ENCODE results near the gene SKAP2.

The SKAP2 gene

DNA sequence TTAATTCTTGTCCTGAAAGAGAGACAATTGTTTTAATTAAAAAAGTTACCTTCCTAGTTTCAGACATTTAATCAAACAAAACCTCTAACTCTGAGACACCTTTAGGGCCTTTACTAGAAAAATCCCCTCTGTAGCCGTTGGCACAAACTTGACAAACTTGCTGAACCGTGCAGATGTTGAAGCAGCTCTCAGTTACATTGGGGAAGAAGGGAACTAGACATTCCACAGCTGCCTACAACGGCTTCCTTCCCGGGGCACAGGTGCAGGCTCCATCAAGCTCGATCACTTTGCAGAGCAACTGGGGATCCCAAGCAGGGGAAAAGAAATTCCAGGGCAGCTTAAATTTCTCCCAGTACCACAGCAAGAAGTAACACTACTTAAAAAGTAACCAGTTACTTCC, 141.3 kb downstream of the SKAP2 start:
- Histone ChIP-seq H3K4me3 (replicated peaks; ENCODE audit: low read depth, low read length) (no peak overlapping the region), H3K27me3 (replicated peaks; ENCODE audit: control insufficient read depth, insufficient read depth, low read length) (no peaks in the 10 kb centered on the region), H3K36me3 (ENCODE audit: control insufficient read depth, insufficient read depth, low read length) (no peaks in the 10 kb centered on the region; the same call in 1 of the 2 replicates)
- TF ChIP-seq, protein P1, sequence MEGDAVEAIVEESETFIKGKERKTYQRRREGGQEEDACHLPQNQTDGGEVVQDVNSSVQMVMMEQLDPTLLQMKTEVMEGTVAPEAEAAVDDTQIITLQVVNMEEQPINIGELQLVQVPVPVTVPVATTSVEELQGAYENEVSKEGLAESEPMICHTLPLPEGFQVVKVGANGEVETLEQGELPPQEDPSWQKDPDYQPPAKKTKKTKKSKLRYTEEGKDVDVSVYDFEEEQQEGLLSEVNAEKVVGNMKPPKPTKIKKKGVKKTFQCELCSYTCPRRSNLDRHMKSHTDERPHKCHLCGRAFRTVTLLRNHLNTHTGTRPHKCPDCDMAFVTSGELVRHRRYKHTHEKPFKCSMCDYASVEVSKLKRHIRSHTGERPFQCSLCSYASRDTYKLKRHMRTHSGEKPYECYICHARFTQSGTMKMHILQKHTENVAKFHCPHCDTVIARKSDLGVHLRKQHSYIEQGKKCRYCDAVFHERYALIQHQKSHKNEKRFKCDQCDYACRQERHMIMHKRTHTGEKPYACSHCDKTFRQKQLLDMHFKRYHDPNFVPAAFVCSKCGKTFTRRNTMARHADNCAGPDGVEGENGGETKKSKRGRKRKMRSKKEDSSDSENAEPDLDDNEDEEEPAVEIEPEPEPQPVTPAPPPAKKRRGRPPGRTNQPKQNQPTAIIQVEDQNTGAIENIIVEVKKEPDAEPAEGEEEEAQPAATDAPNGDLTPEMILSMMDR (IDR thresholded peaks at IDR 0.05; ENCODE audit: insufficient read depth, low read length, poor library complexity, severe bottlenecking): no peak
- DNase-seq (ENCODE audit: extremely low read depth, insufficient read length): no peak

DNA sequence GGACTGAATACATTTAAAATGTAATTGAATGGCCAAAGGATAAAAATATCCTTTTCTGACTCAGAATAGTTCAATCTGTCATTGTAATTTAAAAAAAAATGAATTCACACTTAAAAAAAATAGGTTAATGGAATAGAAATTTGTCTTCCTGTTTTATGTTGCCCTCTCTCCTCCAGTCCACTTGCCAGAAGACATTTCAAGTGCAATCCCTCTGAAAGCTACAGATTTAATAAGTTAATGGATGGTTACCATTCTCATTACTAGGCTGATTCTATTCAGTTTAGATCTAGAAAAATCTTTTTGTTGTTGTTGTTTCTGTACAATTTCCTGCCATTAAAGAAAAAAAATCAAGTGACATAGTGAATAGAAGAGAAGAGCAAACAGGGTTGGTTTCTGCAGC, 142.9 kb downstream of the SKAP2 start:
- H3K36me3 ChIP-seq (ENCODE audit: control insufficient read depth, insufficient read depth, low read length): no peaks in the 10 kb centered on the region; the same call in 1 of the 2 replicates
- TF ChIP-seq, protein P1 (IDR thresholded peaks at IDR 0.05; ENCODE audit: insufficient read depth, low read length, poor library complexity, severe bottlenecking): no peak
- H3K27me3 ChIP-seq (replicated peaks; ENCODE audit: control insufficient read depth, insufficient read depth, low read length): no peaks in the 10 kb centered on the region
- H3K4me3 ChIP-seq (replicated peaks; ENCODE audit: low read depth, low read length): no peak overlapping the region
- DNase-seq (ENCODE audit: extremely low read depth, insufficient read length): no peak

DNA sequence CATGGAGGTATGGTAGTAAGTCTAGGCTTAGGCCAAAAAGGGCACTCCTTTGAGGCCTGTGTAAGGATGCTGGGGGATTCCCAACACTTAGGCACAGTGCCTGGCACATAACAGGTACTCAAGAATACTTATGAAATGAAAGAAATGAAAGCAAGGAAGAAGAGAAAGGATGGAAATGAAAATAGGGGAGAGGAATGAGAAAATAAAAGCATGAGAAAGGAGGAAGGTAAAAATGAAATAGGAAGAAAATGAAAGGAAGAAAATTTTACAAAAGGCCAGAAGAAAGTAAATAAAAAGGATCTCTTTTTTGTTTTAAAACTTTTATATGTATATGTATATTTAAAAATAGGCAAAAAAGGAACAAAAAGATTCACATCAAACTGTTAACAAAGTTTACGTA, 146.3 kb downstream of the SKAP2 start:
- TF ChIP-seq, protein P1 (IDR thresholded peaks at IDR 0.05; ENCODE audit: insufficient read depth, low read length, poor library complexity, severe bottlenecking): no peak
- Histone ChIP-seq H3K27me3 (replicated peaks; ENCODE audit: control insufficient read depth, insufficient read depth, low read length) (no peaks in the 10 kb centered on the region), H3K4me3 (replicated peaks; ENCODE audit: low read depth, low read length) (no peak overlapping the region), H3K36me3 (ENCODE audit: control insufficient read depth, insufficient read depth, low read length) (no peaks in the 10 kb centered on the region)
- no peak for DNase-seq (ENCODE audit: extremely low read depth, insufficient read length)

DNA sequence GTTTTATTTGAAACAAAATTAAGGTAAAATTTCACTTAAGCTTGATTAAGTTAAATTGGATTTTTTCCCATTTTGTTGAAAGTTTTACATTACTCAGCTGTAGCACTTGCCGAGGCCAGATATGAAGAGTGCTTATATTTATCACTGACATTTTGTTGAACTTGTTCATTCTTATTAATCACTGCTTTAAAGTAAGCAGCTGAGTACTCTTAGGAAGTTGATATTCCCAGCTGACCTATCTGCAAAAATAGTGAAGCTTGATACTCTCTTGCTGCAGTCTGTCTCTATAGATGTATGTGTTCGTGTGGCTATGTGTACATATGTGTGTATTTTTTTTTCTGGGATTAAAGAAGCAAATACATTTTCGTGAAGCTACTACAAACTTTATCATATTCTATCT, 150.0 kb downstream of the SKAP2 start:
- DNase-seq (ENCODE audit: extremely low read depth, insufficient read length): no peak
- TF ChIP-seq, protein P1 (IDR thresholded peaks at IDR 0.05; ENCODE audit: insufficient read depth, low read length, poor library complexity, severe bottlenecking): no peak
- Histone ChIP-seq H3K36me3 (ENCODE audit: control insufficient read depth, insufficient read depth, low read length) (no peaks in the 10 kb centered on the region), H3K4me3 (replicated peaks; ENCODE audit: low read depth, low read length) (no peak overlapping the region), H3K27me3 (replicated peaks; ENCODE audit: control insufficient read depth, insufficient read depth, low read length) (no peaks in the 10 kb centered on the region)

DNA sequence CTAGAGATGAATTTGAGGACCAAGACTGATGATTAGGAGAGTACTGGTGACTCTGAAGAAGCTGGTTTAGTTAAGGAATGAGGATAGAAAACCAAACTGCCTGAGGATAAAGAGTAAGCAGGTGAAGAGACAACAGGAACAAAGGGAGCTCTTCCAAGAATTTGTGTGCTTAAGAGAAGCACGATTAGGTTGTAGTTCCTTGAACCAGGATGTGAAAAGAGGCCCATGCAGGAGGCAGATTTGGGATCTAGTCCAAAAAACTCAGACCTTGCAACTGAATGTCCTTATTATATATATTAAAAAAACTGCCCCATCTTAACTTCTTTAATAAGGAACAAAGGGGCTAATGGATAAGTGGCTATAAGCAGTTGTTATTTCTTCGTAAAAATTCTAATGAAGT, 150.4 kb downstream of the SKAP2 start:
- TF ChIP-seq, protein P1 (IDR thresholded peaks at IDR 0.05; ENCODE audit: insufficient read depth, low read length, poor library complexity, severe bottlenecking): no peak
- no peak for DNase-seq (ENCODE audit: extremely low read depth, insufficient read length)
- H3K36me3 ChIP-seq (ENCODE audit: control insufficient read depth, insufficient read depth, low read length): no peaks in the 10 kb centered on the region
- H3K4me3 ChIP-seq (replicated peaks; ENCODE audit: low read depth, low read length): no peak overlapping the region
- no peaks in the 10 kb centered on the region for H3K27me3 ChIP-seq (replicated peaks; ENCODE audit: control insufficient read depth, insufficient read depth, low read length)
